Ovary (tissue), 9 donors: ENCODE results near the gene NKX6-1. TPM values are rescaled to one million over a fixed set of nuclear protein-coding genes. Genes with fewer than 3 reads are reported as not detected.

Source experiments
- DNase-seq, 5 donors: peaks; one replicate each; pipeline ENCODE4 v3.0.0-alpha.2; 2019 to 2020
- H3K27ac ChIP-seq, 2 donors: fragments of 200-600 bp; one replicate each; pipeline versions ENCODE4 v1.5.1 to v1.8.0; 2019 to 2022
- H3K27me3 ChIP-seq: fragments of 200-600 bp; one replicate; pipeline ENCODE4 v1.8.0; 2022
- H3K36me3 ChIP-seq: fragments of 200-600 bp; sonication (generic); one replicate; pipeline ENCODE4 v1.5.1; 2019
- H3K4me1 ChIP-seq: one replicate; pipeline ENCODE4 v1.8.1; 2013; ENCODE audit warnings: mild to moderate bottlenecking, moderate library complexity; ENCODE audit not compliant: insufficient read depth
- H3K4me3 ChIP-seq: fragments of 200-600 bp; sonication (generic); one replicate; pipeline ENCODE4 v1.5.1; 2017
- H3K9me3 ChIP-seq, 2 donors: fragments of 200-600 bp in 1 of 2; sonication (generic) in 1 of 2; one replicate each; pipeline versions ENCODE4 v1.5.1 to v1.8.1; 2013 to 2019; ENCODE audit warnings: mild to moderate bottlenecking in 1 of 2, moderate library complexity in 1 of 2
- CTCF ChIP-seq, 3 donors: fragments of 450-650 bp in 2 of 3; fragments of 200-600 bp in 1 of 3; IDR thresholded peaks; one replicate each; pipeline versions ENCODE4 v1.5.1 to v1.8.0; 2016 to 2022; ENCODE audit warnings: antibody characterized with exemption in 3 of 3, mild to moderate bottlenecking in 1 of 3
- EP300 ChIP-seq: sonication (generic); formaldehyde crosslinking; IDR thresholded peaks from one replicate; pipeline ENCODE4 v1.6.1; 2017; ENCODE audit warnings: antibody characterized with exemption
- POLR2A ChIP-seq: fragments of 450-650 bp; IDR thresholded peaks from one replicate; pipeline ENCODE4 v1.6.1; 2017; ENCODE audit warnings: antibody characterized with exemption, mild to moderate bottlenecking, moderate library complexity
- WGBS, 3 donors: extraction: QIAGEN DNeasy Blood & Tissue Kit in 1 of 3; methylation state at CpG; one replicate each; pipeline versions ENCODE4 v1.1.5 to v1.1.7; 2013 to 2017; 5-methylcytosine and 5-hydroxymethylcytosine counted together
- intact Hi-C, 4 donors: fragments of 100-400 bp; cut with DNase I; formaldehyde crosslinking; loops; one replicate each; pipeline versions ENCODE4 v1.11.0 to v1.15.1; 2022 to 2023
- polyA plus RNA-seq, 2 donors: library from polyadenylated mRNA; stranded (reverse); fragments of 200-250 nt in 1 of 2; fragments of 350-450 nt in 1 of 2; fragmentation: Illumina TruSeq in 1 of 2; extraction: RNeasy Lipid Tissue Mini Kit (QIAGEN cat#74804) in 1 of 2; gene quantifications; one replicate each; pipeline ENCODE4 v1.2.3, GENCODE V29; 2013 to 2014
- total RNA-seq, 7 donors: library from RNA; depleted of rRNA in 2 of 7; stranded (reverse); fragments of >200 nt in 2 of 7; fragmentation: NEBNext Ultra II Directional in 3 of 7; extraction: Animal tissue kit (Norgen Biotek cat#: 25700) in 3 of 7; gene quantifications; one replicate each; pipeline versions ENCODE4 v1.1.0 to v1.2.4, GENCODE V29; 2016 to 2023
- donor health status: DM: no; HTN: no; CAD: no; lungs with moderate emphysema.
- donor health status: DM: no; HTN: no; CAD: no.
- donor health status: Bipolar disorder and iron deficiency.
- donor health status: DM: yes; HTN: yes; CAD: no.
- donor health status: DM: no; HTN: no; CAD: no.
- donor health status: DM: yes; HTN: yes; CAD: no.

The NKX6-1 gene
- total and polyA plus RNA-seq, 9 donors, result 0.04 to 0.40 (median 0.14) TPM; not detected in 3

DNA sequence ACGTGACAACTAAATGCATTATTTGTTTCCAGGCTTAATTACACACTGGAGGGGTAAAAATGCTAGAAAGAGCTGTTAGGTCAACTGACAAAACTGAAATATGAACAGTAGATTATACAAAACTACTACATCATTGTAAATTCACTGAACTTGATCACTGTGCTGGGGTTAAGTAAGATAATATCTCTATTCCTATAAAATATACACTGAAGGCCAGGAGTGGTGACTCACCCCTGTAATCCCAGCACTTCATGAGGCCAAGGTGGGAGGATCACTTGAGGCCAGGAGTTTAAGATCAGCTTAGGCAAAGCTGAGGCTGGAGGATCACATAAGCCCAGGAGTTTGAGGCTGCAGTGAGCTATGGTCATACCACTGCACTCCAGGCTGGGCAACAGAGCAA is 31.8 kb upstream of the NKX6-1 start:
- no peak for TF ChIP-seq POLR2A
- TF ChIP-seq CTCF (IDR thresholded peaks at IDR 0.05), result no peak
- no peak for TF ChIP-seq EP300
- Histone ChIP-seq H3K27ac (no peak overlapping the region), H3K4me3 (no peak overlapping the region), H3K9me3 (no peaks in the 10 kb centered on the region), H3K36me3 (no peaks in the 10 kb centered on the region), H3K4me1 (no peaks in the 10 kb centered on the region), H3K27me3 (no peaks in the 10 kb centered on the region)
- no peak for DNase-seq
- intact Hi-C loops, result no loop called here
- 38 to 50% (median 47%) methylated on average over 1 of the region's 1 CpG for WGBS, 3 donors

GRCh38 chr4:84530454-84530853 is 31.4 kb upstream of the NKX6-1 start:
- intact Hi-C loops, result no loop called here
- TF ChIP-seq CTCF (IDR thresholded peaks at IDR 0.05) (no peak), POLR2A (no peak), EP300 (no peak)
- H3K4me1 ChIP-seq, result no peaks in the 10 kb centered on the region
- no peak for DNase-seq
- H3K9me3 ChIP-seq, result no peaks in the 10 kb centered on the region
- H3K4me3 ChIP-seq, result no peak overlapping the region
- no peaks in the 10 kb centered on the region for H3K36me3 ChIP-seq
- H3K27me3 ChIP-seq, result no peaks in the 10 kb centered on the region
- 41 to 46% (median 42%) methylated on average over 1 of the region's 1 CpG for WGBS, 3 donors
- no peak overlapping the region for H3K27ac ChIP-seq

GRCh38 chr4:84529169-84529751 is 30.2 kb upstream of the NKX6-1 start:
- Histone ChIP-seq H3K4me1 (no peaks in the 10 kb centered on the region), H3K27me3 (no peaks in the 10 kb centered on the region), H3K27ac (no peak overlapping the region), H3K4me3 (no peak overlapping the region), H3K36me3 (no peaks in the 10 kb centered on the region), H3K9me3 (no peaks in the 10 kb centered on the region)
- DNase-seq, result no peak
- intact Hi-C loops, result no loop called here
- TF ChIP-seq CTCF (IDR thresholded peaks at IDR 0.05), result no peak
- no peak for TF ChIP-seq POLR2A
- TF ChIP-seq EP300, result no peak
- 90 to 92% (median 92%) methylated on average over 2 of the region's 2 CpGs for WGBS, 3 donors

DNA sequence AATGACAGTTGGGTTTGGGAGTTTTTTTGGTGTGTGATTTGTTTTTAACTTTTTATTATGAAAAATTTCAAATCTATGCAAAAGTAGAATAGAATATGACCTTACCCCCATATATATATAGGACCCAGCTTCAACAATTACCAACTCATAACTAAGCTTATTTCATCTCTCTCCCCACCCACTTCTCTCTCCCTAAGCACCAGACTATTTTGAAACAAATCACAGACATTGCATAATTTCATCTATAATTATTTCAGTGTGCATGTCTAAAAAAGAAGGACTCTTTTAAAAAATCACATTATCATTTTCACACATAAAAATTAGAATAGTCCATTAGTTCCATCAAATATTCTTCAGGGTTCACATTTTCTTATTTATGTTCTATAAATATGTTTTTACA is 28.3 kb upstream of the NKX6-1 start:
- H3K9me3 ChIP-seq, result no peaks in the 10 kb centered on the region
- H3K27ac ChIP-seq, result no peak overlapping the region
- no peaks in the 10 kb centered on the region for H3K4me1 ChIP-seq
- DNase-seq, result no peak
- no peaks in the 10 kb centered on the region for H3K27me3 ChIP-seq
- intact Hi-C loops, result no loop called here
- no peak overlapping the region for H3K4me3 ChIP-seq
- TF ChIP-seq POLR2A (no peak), EP300 (no peak), CTCF (IDR thresholded peaks at IDR 0.05) (no peak)
- H3K36me3 ChIP-seq, result no peaks in the 10 kb centered on the region
